Measurements from ENCODE around the gene FRMD7.

DNA sequence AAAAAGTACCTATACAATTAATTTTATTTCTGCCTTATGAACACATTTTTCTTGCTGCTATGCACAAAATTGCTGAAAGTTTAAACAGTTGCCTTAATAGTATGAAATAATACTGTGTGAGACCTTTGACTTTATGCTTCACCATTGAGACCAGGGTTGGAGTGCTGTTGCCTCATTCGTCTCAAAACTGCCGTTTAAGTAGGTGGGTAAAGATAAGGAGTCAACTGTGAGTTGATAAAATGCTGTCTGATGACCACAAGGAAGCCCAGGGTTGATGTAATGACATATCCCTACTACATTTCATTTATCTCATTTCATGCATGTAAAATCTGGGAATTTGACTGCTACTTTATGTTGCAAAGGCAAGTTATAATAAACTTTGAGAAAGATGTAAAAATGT, 81.3 kb downstream of the FRMD7 start:
- no peak for TF ChIP-seq POLR2A (IDR thresholded peaks at IDR 0.05)
- TF ChIP-seq, protein P1, sequence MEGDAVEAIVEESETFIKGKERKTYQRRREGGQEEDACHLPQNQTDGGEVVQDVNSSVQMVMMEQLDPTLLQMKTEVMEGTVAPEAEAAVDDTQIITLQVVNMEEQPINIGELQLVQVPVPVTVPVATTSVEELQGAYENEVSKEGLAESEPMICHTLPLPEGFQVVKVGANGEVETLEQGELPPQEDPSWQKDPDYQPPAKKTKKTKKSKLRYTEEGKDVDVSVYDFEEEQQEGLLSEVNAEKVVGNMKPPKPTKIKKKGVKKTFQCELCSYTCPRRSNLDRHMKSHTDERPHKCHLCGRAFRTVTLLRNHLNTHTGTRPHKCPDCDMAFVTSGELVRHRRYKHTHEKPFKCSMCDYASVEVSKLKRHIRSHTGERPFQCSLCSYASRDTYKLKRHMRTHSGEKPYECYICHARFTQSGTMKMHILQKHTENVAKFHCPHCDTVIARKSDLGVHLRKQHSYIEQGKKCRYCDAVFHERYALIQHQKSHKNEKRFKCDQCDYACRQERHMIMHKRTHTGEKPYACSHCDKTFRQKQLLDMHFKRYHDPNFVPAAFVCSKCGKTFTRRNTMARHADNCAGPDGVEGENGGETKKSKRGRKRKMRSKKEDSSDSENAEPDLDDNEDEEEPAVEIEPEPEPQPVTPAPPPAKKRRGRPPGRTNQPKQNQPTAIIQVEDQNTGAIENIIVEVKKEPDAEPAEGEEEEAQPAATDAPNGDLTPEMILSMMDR (IDR thresholded peaks at IDR 0.05), result no peak
- no peak for TF ChIP-seq EP300 (IDR thresholded peaks at IDR 0.05)

Data from ovary (tissue), 3 donors.